HT1080 (cell line): ENCODE data around the gene RAB13. TPM values are rescaled to one million over a fixed set of nuclear protein-coding genes. Genes with fewer than 3 reads are reported as not detected.

Source experiments
- DNase-seq: peaks from one replicate; pipeline ENCODE4 v3.0.0-alpha.2; 2015; ENCODE audit warnings: low read depth
- small RNA-seq: library from RNA; depleted of rRNA; stranded (forward); fragments of <200 nt; gene quantifications from one replicate; pipeline ENCODE3, GENCODE V24; 2014
- total RNA-seq: library from RNA; depleted of rRNA; stranded (reverse); fragments of >200 nt; shearing (Covaris generic); gene quantifications from 2 replicates; pipeline ENCODE4 v1.2.3, GENCODE V29; 2014; rRNA removed

Gene RAB13
- total RNA-seq, 1 experiment from 2014 or later: 52.3 TPM

DNA sequence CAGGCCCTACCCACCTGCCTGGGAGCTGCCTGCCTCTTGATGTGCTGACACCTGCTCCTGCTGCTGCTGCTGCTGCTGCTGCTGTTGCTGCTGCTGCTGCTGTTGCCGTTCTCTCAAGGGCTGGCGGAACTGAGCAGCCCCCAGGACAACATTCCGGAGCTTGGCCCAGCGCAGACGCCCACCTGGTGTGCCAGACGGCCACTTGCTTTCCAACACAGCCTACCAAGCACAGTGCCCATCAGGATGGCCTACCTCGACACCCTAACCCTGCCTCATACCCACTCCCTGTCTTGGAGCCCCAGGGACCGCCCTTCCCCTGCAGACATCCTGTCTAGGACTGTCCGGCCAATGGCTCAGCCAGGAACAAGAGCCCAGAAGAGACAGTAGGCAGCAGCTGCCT, 51.4 kb downstream of the RAB13 start:
- DNase-seq: no peak

DNA sequence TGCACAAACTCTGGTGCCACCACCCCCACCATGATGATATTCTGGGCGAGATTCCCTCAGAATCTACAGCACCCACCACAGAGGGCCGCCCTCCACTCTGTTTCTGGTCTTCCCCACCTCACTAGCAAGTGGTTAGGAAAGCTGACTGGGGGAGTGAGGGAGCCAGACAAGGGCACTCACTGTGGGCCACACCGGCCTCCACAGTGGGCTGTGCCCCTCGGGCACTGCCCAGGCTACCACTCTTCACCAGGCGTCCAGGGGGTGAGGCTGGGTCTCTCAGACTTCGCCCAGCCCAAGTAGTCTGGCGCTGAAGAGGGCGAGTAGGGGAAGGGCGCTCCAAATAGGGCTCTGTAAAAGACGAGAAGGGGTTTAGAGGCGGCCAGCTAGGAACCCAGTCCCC, 52.2 kb downstream of the RAB13 start:
- DNase-seq: no peak

DNA sequence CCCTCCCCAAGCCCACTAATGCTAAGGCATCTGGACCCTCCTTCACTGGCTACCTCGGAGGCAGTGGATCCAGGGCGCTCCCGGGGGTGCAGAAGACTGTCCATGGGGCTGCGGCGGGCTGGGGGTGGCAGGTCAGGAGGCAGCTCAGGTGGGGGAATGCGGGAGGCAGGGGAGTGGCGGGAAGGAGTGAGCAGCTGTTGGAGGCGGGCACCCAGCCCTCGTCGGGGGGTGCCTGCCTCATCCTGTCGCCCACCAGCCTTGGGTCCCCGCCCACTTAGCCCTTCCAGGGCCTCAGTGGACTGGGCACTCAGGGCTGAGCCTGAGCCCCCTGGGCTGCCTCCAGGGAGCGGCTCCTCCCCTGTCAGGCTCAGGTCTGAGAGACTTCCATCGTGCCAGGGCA, 52.7 kb downstream of the RAB13 start:
- no peak for DNase-seq

DNA sequence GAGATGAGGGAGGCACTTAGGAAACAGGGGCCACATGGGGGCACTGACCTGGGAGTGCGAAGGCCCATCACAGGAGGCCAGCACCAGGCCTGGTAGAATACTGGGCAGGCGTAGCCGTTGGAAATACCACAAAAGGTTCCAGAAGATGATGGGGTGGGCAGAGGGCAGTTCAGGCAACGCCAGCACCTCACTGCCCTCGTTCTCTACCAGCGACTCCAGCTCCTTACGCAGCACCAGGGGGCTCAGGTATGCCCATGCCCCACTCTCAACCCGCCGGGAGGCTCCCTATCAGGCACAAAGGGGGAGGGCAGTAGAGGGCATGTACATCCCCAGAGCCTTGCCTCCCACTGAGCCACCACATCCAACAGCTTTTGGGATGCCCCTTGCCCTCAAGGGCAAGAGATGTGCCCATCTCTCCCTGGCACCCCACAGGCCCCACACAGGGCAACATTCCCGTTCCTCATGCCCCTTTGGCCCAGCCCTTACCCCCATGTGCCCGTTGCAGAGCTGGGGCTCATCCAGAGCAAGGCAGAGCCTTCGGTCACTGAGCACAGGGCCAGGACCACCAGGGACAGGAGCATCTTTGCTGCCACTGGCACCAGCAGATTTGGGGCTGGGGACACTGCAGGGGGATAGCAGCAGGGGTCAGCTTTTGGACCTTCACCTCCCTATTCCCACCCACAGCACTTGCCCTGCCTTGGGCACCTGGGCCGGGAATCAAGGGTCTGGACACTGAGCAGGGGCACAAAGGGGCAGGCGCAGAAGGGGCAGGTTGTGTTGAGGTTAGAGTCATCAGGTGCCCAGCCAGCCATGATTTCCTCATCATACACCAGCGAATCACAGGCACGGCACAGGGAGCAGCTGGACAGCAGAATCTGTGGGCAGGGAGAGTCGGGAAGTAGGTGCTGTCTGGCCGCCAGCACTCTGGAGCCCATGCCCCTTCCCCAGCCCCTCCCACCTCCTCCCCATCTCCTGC, 53.7 kb downstream of the RAB13 start:
- no peak for DNase-seq

Small RNA genes within 50 kb of the gene (small RNA-seq; reads per million reads assigned to genes)
- gene MIR6737: not detected

Other genes starting within 250 kb of the RAB13 start
- gene SLC27A3, start 210.9 kb downstream of the RAB13 start, total RNA-seq: 0.74 and 4.5 TPM in 2 replicates
- 5.6 and 9.5 TPM in 2 replicates for gene GATAD2B, start 63.4 kb downstream of the RAB13 start, total RNA-seq
- gene DENND4B, start 39.6 kb downstream of the RAB13 start, total RNA-seq: 15.2 and 17.6 TPM in 2 replicates
- 17.6 and 26.6 TPM in 2 replicates for gene CRTC2, start 27.7 kb downstream of the RAB13 start, total RNA-seq
- gene SLC39A1, start 22.8 kb downstream of the RAB13 start, total RNA-seq: 104 and 126 TPM in 2 replicates
- gene CREB3L4, start 18.4 kb downstream of the RAB13 start, total RNA-seq: 9.0 and 11.2 TPM in 2 replicates
- gene JTB, start 8.7 kb downstream of the RAB13 start, total RNA-seq: 174 and 189 TPM in 2 replicates
- 1,691 and 2,292 TPM in 2 replicates for gene RPS27, start 4.4 kb upstream of the RAB13 start, total RNA-seq
- 0.03 TPM in 1 of 2 replicates, not detected in the other for gene NUP210L, start 168.7 kb upstream of the RAB13 start, total RNA-seq
- 703 and 744 TPM in 2 replicates for gene TPM3, start 205.8 kb upstream of the RAB13 start, total RNA-seq
- gene CFAP141, start 220.0 kb upstream of the RAB13 start, total RNA-seq: not detected in 2 replicates
- gene UBAP2L, start 234.6 kb upstream of the RAB13 start, total RNA-seq: 104 and 140 TPM in 2 replicates